Spleen (tissue), 7 donors: ENCODE measurements around the gene ARID3A.

Source experiments
- CTCF ChIP-seq, 11 experiments: fragments of 200-600 bp in 7 of 11; fragments of 450-650 bp in 4 of 11; sonication (generic) in 4 of 11; IDR thresholded peaks in 8 of 11; conservative IDR thresholded peaks in 3 of 11; 1 replicate in 7 of 11; 2 replicates in 4 of 11; pipeline versions ENCODE4 v1.4.0 to v1.8.0; 2016 to 2021; ENCODE audit warnings: antibody characterized with exemption in 11 of 11, inconsistent platforms in 4 of 11, mild to moderate bottlenecking in 1 of 11
- POLR2A ChIP-seq, 3 donors: fragments of 450-650 bp; IDR thresholded peaks; one replicate each; pipeline ENCODE4 v1.5.1; 2017; ENCODE audit warnings: antibody characterized with exemption in 3 of 3, mild to moderate bottlenecking in 1 of 3
- POLR2AphosphoS5 ChIP-seq, 3 donors: sonication (generic); formaldehyde crosslinking; IDR thresholded peaks; one replicate each; pipeline ENCODE4 v1.5.1; 2017; ENCODE audit warnings: antibody characterized with exemption in 3 of 3
- donor health status: DM: no; HTN: no; CAD: no; lungs with moderate emphysema.
- donor health status: DM: no; HTN: no; CAD: no.
- donor health status: DM: no; HTN: no; CAD: no.

- TF ChIP-seq CTCF (IDR thresholded peaks at IDR 0.05 in 8 of 11, conservative IDR thresholded peaks at IDR 0.05 in 3 of 11) (no peak), POLR2A (IDR thresholded peaks at IDR 0.05) (no peak), POLR2AphosphoS5 (IDR thresholded peaks at IDR 0.05) (no peak)
Measured at GRCh38 chr19:992670-993055, 66.8 kb downstream of the ARID3A start.
